Heart left ventricle (tissue), 13 donors: ENCODE results near the gene VPS39.

Experiments
- CTCF ChIP-seq, 12 donors: fragments of 200-600 bp; sonication (generic) in 4 of 12; IDR thresholded peaks; one replicate each; pipeline versions ENCODE4 v1.5.0 to v1.8.0; 2018 to 2022; ENCODE audit warnings: antibody characterized with exemption in 12 of 12, mild to moderate bottlenecking in 5 of 12
- POLR2A ChIP-seq, 2 donors: fragments of 450-650 bp; IDR thresholded peaks; one replicate each; pipeline ENCODE4 v1.6.1; 2017; ENCODE audit warnings: antibody characterized with exemption in 2 of 2, mild to moderate bottlenecking in 2 of 2, moderate library complexity in 2 of 2
- donor health status: ischemic (EF 13 %, LVEDD 7.1; RV severe dilation, severe dysfunction).
- donor health status: DM: no; HTN: yes; CAD: no.
- donor health status: DM: no; HTN: no; CAD: no.
- donor health status: ischemic (EF 25% LVEDD 6.9; RV normal size, moderate dysfunction).
- donor health status: ischemic (EF 25% LVEDD 5.7; RV mildly dilated, moderate dysfunction).
- donor health status: ischemic (EF 35%, LVEDD 5.7; RV mildly dilated, moderate dysfunction).
- donor health status: nonischemic (EF 11% LVEDD 7.7; RV severe dilation, severe dysfunction).
- donor health status: DM: yes; HTN: yes; CAD: no.
- donor health status: PGD.
- donor health status: ischemic (EF 29% LVEDD 5.4; RV normal size, mild dysfunction).
- donor health status: nonischemic (EF 23%, LVEDD 6.1; RV moderate dilation, normal function).

GRCh38 chr15:42220216-42220615 is 12.1 kb upstream of the VPS39 start:
- TF ChIP-seq CTCF (IDR thresholded peaks at IDR 0.05) (no peak), POLR2A (IDR thresholded peaks at IDR 0.05) (no peak)
